Hepatocyte (in vitro differentiated cells): ENCODE results near the gene CNOT4.

Experiments
- EZH2 ChIP-seq: fragments of 200-600 bp; sonication (generic); IDR thresholded peaks from 2 replicates; pipeline ENCODE4 v1.6.1; 2016; ENCODE audit warnings: antibody characterized with exemption, mild to moderate bottlenecking, borderline replicate concordance
- TF ChIP-seq, protein P1 (sequence below): fragments of 200-600 bp; sonication (generic); IDR thresholded peaks from 2 replicates; pipeline ENCODE4 v1.5.1; 2016; ENCODE audit warnings: antibody characterized with exemption, mild to moderate bottlenecking; ENCODE audit not compliant: poor library complexity

DNA sequence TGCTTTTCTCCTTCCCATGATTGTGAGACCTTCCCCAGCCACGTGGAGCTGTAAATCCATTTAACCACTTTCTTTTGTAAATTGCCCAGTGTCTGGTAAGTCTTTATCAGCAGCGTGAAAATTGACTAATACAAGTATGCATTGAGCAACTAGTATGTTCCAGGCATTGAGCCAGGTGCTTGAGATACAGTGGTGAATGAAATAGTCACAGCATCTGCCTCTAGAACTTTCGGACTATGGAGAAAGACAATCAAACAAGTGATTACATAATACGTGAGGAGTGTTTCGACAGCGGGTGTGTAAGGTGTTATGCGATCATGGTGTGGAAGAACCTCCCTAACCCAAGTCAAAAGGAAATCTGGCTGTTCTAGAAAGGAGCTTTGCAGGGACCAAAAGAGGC lies 26.2 kb upstream of the CNOT4 start:
- TF ChIP-seq, protein P1, sequence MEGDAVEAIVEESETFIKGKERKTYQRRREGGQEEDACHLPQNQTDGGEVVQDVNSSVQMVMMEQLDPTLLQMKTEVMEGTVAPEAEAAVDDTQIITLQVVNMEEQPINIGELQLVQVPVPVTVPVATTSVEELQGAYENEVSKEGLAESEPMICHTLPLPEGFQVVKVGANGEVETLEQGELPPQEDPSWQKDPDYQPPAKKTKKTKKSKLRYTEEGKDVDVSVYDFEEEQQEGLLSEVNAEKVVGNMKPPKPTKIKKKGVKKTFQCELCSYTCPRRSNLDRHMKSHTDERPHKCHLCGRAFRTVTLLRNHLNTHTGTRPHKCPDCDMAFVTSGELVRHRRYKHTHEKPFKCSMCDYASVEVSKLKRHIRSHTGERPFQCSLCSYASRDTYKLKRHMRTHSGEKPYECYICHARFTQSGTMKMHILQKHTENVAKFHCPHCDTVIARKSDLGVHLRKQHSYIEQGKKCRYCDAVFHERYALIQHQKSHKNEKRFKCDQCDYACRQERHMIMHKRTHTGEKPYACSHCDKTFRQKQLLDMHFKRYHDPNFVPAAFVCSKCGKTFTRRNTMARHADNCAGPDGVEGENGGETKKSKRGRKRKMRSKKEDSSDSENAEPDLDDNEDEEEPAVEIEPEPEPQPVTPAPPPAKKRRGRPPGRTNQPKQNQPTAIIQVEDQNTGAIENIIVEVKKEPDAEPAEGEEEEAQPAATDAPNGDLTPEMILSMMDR: no peak
- TF ChIP-seq EZH2: no peak
